ENCODE data around the gene ITPKB.
"Not testable (repeated sequence)": the region's sequence is repeated elsewhere in the genome, so short reads cannot be mapped to it uniquely, and the experiment has no call there.

The ITPKB gene

DNA sequence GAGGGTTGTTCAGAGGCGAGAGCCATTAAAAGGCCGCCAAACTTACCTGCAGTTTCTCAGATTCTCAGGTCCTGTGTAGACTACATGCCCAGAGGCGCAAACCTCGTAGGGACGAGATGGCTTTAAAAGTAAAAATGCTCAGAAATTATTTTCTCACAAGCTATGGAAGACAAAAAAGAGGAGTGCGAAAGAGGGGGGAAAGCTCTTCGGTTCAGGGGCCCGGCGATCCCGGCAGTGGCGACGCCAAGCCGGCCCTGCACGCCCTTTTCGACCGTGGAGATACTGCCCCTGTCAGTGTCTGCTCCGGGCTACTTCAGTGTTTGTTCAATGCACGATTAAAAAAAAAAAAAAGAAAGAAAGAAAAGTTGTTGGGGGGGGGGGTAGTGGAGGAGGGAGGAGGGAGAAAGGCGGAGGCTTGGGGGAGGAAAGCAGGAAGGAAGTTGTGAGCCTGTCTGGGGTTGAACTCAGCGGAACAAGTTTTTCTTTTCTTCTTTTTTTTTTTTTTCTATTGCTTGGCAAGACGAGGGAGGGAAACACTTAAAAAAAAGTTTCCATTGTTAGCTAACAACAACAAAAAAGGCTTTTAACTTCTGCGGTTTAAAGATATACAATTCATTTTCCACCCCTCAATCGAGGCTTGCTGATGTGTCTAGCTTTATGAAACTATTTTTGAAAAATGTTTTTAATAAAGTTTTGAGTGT, at the start of gene ITPKB:
Gene ITPKB (minus strand): TSS at position 288 of the 701 bp plus-strand sequence. CDS start 1,824 bp downstream, outside the sequence.
- DNase-seq (ENCODE audit: low spot score), result peak; percentile 38

DNA sequence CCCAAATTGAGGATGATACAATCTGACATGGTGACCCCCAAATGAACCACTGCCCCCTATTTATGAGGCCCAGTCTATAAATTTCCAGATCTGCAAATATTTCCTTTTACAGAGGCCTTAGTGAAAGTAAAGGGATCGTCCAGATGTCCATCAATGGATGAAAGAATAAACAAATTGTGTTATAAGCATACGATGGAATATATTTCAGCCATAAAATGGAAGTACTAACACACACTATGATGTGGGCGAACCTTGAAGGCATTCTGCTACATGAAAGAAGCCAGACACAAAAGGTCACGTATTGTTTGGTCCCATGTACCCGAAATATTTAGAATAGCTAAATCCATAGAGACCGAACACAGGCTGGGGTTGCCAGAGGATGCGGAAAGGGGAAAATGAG, 48.6 kb upstream of the ITPKB start:
- no peak for DNase-seq (ENCODE audit: low spot score)

DNA sequence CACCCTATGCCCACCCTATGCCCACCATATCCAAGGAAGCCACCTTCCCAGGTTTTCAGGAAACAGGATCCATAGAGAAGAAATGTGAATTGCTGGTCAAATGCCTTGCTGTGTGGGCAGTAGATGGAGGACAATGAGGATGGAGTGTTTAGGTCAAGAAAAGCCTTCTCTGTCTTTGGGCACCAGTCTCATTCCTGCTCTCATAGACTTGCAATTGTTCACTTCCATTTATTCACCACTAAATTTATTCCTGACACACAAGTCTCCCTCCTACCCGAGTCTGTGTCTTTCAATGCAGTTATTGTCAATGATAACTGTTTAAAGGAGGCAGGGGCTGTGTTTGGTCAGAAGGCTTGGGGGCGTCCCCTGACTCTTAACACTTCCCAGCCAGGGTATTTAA, 48.0 kb upstream of the ITPKB start:
- DNase-seq (ENCODE audit: low spot score), result no peak

- no peak for DNase-seq (ENCODE audit: low spot score)
Measured at GRCh38 chr1:226786550-226786949, 47.5 kb upstream of the ITPKB start.

- DNase-seq (ENCODE audit: low spot score), result no peak
Measured at GRCh38 chr1:226785805-226786204, 46.7 kb upstream of the ITPKB start.

DNA sequence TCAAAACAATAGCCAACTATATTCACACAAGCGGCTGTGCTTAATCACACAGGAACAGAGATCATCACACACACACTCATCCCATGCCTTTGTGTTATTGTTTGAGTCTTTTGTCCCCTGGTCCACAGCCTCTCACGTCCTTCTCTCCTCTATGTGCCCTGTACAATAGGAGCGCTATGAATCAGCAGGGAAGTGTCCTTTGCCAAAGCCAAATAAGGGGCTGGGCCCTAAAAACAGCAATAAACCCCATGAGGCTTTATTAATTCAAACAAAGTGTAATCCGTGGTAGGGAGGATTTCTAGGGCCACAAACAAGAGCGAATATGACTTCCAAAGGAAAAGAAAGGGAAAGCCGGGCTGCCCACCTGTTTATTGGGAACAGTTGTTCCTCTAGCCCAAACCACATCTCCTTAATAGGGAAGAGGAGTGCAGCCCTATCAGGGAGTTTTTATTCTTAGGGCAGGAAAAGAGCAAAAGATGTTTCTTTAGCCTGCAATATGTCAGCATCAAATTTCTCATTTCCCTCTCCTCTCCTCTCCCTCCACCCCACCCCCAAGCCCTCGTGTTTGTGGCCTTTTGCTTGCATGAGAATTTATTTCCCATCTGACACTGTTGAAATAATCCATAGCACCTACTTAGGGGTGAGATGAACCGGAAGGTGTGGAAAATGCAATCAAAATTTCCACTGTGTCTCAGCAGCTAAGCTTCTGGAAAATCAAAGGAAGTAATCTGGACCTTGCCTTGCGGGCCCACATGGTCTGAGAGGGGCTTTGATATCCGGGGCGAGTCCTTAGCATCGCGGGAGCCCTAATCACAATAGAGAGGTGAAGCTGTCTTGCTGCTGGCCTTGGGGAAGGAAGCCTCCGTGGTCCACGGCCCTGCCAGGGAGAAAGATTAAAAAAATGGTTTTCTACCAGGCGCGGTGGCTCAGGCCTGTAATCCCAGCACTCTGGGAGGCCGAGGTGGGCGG, 45.3 kb upstream of the ITPKB start:
- no peak for DNase-seq (ENCODE audit: low spot score)

GRCh38 chr1:226782845-226783601, 43.9 kb upstream of the ITPKB start:
- DNase-seq (ENCODE audit: low spot score), result no peak

- no peak for DNase-seq (ENCODE audit: low spot score)
Measured at GRCh38 chr1:226781937-226782609, 43.0 kb upstream of the ITPKB start.

DNA sequence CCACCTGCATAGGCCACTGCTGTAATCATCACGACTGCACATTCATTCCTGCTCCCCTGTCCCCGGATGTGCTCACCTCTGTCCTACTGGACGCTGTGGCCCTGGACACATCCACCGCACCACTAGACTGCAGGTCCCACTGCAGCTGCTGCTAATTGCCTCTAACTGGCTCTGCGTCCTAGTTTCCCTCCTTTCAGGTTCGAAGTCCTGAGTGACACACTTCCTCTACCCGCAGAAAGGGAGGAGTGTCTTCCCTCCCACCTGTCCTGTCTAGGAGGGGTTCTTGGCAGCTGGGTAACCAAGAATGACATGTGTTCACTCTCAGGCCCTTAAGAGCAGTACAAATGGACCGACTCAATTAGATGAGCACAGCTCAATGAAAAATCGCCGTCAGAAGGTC, 40.5 kb upstream of the ITPKB start:
- DNase-seq (ENCODE audit: low spot score), result no peak

DNA sequence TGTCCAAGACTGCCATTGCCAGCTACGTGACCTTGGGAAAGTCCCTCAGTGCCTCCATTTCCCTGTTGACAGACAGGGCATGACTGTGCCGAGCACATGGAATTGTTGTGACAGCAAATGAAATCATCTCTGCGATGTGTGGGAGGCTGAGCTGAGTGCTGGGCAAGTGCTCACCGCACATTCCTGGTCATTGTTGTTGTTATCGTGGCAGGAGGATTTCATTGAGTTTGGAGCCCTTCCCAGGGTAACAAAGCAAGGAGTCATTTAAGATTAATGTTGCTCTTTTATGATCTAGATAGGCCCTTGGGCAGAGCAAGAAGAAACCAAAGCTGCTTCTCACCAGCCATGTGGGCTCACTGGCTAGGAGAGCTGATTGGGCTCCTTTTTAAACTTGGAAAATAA, 39.6 kb upstream of the ITPKB start:
- peak; percentile 93 for DNase-seq (ENCODE audit: low spot score)

GRCh38 chr1:226776975-226777374, 37.9 kb upstream of the ITPKB start:
- no peak for DNase-seq (ENCODE audit: low spot score)

DNA sequence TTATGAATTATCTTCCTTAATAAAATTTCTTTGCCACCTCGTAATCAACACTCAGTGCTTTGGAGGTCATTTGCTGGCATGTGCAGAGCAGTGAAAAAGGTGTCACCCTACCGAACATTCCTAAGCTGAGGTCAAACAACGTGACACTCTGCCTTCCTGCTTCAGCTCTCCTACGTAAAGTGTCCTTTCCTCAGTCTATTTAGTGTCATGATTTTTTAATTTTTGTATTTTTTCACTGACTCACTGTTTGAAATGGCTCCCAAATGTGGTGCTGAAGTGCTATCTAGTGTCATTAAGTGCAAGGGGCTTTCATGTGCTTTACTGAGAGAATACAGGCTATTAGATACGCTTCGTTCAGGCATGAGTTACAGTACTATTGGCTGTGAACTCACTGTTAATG, 37.0 kb upstream of the ITPKB start:
- no peak for DNase-seq (ENCODE audit: low spot score)

DNA sequence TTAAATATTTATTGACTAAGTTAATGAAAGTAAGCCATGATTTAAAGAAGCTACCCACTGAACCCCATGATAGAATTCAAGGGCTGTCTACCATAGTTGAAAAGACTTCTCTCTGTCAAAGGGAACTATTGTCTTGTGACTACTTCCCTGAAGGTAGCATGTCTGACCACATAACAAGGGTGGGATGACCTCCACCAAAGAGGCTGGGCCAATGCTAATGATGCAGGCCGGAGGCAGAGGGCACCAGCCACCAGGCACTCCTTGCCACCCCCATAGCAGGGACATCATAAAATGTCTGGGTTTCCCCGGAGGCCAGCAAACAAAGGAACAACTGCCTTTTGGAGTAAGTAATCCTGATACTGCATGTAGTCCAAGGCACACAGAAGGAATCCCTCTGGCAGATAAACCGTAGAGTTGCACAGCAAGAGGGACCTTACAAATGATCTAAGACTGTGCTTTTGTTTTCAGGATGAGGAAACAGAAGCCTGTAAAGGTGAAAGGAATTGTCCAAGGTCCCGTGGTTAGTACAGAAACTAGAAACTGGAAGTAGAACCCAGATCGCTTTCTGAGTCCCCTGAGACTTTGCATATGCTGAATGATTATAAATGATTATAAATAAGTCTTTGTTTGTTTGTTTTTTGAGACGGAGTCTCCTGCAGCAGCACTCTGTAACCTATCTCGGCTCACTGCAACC, 33.5 kb upstream of the ITPKB start:
- DNase-seq (ENCODE audit: low spot score), result no peak

GRCh38 chr1:226767170-226767569, 28.1 kb upstream of the ITPKB start:
- not testable (repeated sequence) for DNase-seq (ENCODE audit: low spot score)

DNA sequence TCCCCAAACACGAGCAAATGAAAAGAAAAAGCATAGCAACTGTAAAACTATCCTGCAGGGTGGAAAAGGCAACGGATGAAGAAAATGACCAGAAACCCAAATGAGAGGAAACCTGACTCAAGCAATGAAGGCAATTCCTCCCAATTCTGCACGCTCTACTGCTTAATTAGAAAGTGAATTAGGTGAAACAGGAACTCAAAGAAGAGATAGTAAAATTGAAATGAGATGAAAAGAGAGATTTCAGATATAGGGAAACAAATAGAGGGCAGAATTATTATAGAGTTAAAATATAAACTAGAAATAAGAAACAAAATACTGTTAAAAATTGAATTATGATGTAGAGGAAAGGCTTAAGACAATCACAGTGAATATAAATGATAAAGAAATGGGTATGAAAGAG, 27.5 kb upstream of the ITPKB start:
- DNase-seq (ENCODE audit: low spot score), result no peak

DNA sequence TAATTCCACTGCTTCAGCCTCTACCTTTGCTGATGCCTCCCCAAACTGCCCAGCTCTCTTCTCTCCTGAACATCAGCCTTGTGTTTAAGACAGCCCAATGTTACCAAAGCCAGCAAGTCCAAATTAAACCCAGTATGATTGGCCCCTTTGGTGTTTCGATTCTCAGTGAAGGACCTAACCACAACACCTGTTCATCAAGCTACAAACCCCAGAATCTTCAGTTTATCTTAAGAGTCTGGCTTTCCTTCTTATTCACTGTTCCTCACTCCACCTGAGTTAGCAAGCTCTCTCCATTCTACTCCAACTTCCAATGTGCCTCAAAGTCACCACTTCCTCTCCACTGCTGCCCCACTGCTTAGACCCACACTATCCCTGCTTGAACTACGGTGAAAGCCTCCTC, 25.5 kb upstream of the ITPKB start:
- DNase-seq (ENCODE audit: low spot score), result no peak

DNA sequence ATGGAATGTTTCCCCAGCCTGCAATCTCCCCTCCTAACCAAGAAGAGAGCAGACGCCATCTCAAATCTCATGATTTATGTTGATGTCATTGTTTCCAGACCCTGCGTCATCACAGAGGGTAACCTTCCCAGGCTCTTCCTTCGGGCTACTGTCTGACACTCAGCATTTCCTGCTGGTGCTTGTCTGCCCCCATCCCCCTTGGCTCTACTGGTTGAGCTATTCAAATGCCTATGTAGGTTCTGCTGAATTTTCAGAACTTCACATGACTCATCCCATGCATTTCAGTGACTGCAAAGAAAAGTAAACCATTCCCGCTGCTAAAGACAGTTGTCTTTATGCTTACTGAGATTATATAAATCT, 24.8 kb upstream of the ITPKB start:
- peak; percentile 78 for DNase-seq (ENCODE audit: low spot score)

GRCh38 chr1:226762988-226763904, 24.2 kb upstream of the ITPKB start:
- DNase-seq (ENCODE audit: low spot score), result no peak

DNA sequence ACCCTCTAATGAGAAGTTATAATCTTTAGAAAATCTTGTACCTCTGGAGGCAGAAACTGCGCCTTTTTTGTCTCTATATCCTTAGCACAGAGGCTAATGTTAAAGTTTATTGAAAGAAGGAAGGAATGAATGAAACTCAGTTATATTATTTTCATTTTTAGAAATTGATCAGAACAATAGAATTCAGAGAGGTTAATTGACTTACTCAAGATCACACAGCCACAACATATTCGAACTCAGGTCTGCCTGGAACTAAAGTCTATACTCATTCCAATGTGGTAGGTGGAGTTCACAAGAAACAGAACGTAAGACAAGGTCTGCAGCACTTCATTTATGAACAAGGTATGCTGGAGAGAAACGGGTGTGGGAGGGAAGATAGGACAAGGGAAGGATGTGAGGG, 23.0 kb upstream of the ITPKB start:
- DNase-seq (ENCODE audit: low spot score), result no peak

DNA sequence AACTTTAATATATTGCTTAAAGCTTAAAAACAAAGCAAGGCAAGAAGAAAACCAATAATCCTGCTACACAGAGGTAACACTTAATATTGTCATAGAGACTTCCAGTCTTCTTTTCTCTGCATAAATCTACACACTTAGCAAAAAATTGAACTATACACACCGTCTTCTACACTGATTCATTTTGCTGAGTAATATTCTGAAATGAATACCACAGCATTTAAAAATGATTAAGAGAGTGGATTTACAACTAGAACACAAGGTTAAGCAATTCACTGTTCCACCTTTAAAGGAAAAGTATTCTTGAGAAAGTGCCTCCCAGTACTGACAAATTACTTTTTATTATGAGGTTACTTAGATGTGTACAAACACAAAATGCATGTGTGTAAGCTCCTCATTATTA, 22.2 kb upstream of the ITPKB start:
- DNase-seq (ENCODE audit: low spot score), result no peak
